ENCODE results near the gene DIP2C.

- TF ChIP-seq CTCF (IDR thresholded peaks at IDR 0.05) (no peak), POLR2A (IDR thresholded peaks at IDR 0.05) (no peak)
Observed at GRCh38 chr10:619710-620109, 69.8 kb downstream of the DIP2C start.

Measured in stomach (tissue), 4 donors.